ENCODE results near the gene CLIP2.
"Not testable (repeated sequence)": the region's sequence is repeated elsewhere in the genome, so short reads cannot be mapped to it uniquely, and the experiment has no call there.

Gene CLIP2

GRCh38 chr7:74430961-74431466, 141.8 kb downstream of the CLIP2 start:
- no peak for FAIRE-seq

GRCh38 chr7:74437291-74437571, 148.0 kb downstream of the CLIP2 start:
- DNase-seq (ENCODE audit: low spot score); FAIRE-seq: not testable (repeated sequence)

More at GRCh38 chr7:74430961-74431466, 141.8 kb downstream of the CLIP2 start:
- no peak for DNase-seq (ENCODE audit: low spot score)

GRCh38 chr7:74438327-74438726, 149.1 kb downstream of the CLIP2 start:
- no peak for DNase-seq (ENCODE audit: low spot score)
- no peak for FAIRE-seq

- FAIRE-seq, result no peak
- no peak for DNase-seq (ENCODE audit: low spot score)
These were observed 150.3 kb downstream of the CLIP2 start for GRCh38 chr7:74439541-74439940.

- not testable (repeated sequence) for DNase-seq (ENCODE audit: low spot score); FAIRE-seq
These were observed 150.9 kb downstream of the CLIP2 start for GRCh38 chr7:74440143-74440542.

- no peak for DNase-seq (ENCODE audit: low spot score)
- no peak for FAIRE-seq
These were observed 152.6 kb downstream of the CLIP2 start for GRCh38 chr7:74441801-74442200.

- no peak for FAIRE-seq
These were observed 154.5 kb downstream of the CLIP2 start for GRCh38 chr7:74443543-74444247.

GRCh38 chr7:74449144-74449543, 159.9 kb downstream of the CLIP2 start:
- no peak for DNase-seq (ENCODE audit: low spot score)
- no peak for FAIRE-seq

More at GRCh38 chr7:74443543-74444247, 154.5 kb downstream of the CLIP2 start:
- no peak for DNase-seq (ENCODE audit: low spot score)

- DNase-seq (ENCODE audit: low spot score), result peak; percentile 50
- no peak for FAIRE-seq
These were observed 160.7 kb downstream of the CLIP2 start for GRCh38 chr7:74449809-74450397.

- peak; percentile 68 for DNase-seq (ENCODE audit: low spot score)
These were observed 163.6 kb downstream of the CLIP2 start for GRCh38 chr7:74452748-74453321.

GRCh38 chr7:74453322-74454011, 164.3 kb downstream of the CLIP2 start, which contains the start of gene GTF2IRD1:
Gene GTF2IRD1 (plus strand): TSS chr7:74453906. CDS start chr7:74508081, 54,175 bp downstream.
- no peak for FAIRE-seq
- peak; percentile 85 for DNase-seq (ENCODE audit: low spot score)

More at GRCh38 chr7:74452748-74453321, 163.6 kb downstream of the CLIP2 start:
- FAIRE-seq, result no peak

GRCh38 chr7:74454021-74454924, 165.1 kb downstream of the CLIP2 start:
- DNase-seq (ENCODE audit: low spot score) (peak; percentile 29), FAIRE-seq (no peak)

- no peak for FAIRE-seq
- no peak for DNase-seq (ENCODE audit: low spot score)
These were observed 165.7 kb downstream of the CLIP2 start for GRCh38 chr7:74454925-74455288.

- no peak for FAIRE-seq
- DNase-seq (ENCODE audit: low spot score), result no peak
These were observed 166.1 kb downstream of the CLIP2 start for GRCh38 chr7:74455291-74455804.

All from urothelium cell line (cell line).